A673 (cell line): ENCODE measurements around the gene RPN1.

Experiments
- CTCF ChIP-seq: fragments of 300-800, 200-600 bp; sonication (generic); conservative IDR thresholded peaks from 2 replicates; pipeline ENCODE4 v1.5.1; 2017; ENCODE audit warnings: low read depth, mild to moderate bottlenecking, antibody characterized with exemption, low read length, moderate library complexity, mixed read lengths
- EZH2 ChIP-seq: fragments of 200-600 bp; sonication (generic); IDR thresholded peaks from 2 replicates; pipeline ENCODE4 v1.6.1; 2017; ENCODE audit warnings: borderline replicate concordance, low read depth, mild to moderate bottlenecking, mixed read lengths, antibody characterized with exemption, low read length; ENCODE audit not compliant: poor library complexity, severe bottlenecking

DNA sequence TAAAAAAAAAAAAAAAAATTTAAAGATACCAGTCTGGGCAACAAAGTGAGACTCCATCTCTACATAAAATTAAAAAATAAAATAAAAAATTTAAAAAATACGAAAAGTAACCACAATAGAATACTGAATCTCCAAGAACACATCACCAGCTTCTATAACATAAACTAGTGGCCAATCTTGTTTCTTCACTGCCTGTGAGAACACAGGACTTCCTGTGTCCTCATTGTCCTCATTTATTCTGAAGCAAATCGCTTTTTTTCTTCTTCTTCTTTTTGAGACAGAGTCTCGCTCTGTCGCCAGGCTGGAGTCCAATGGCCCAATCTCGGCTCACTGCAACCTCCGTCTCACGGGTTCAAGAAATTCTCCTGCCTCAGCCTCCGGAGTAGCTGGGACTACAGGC lies 46.7 kb upstream of the RPN1 start:
- TF ChIP-seq CTCF (no peak), EZH2 (no peak)
